Measurements from ENCODE around the gene NDOR1.

DNA sequence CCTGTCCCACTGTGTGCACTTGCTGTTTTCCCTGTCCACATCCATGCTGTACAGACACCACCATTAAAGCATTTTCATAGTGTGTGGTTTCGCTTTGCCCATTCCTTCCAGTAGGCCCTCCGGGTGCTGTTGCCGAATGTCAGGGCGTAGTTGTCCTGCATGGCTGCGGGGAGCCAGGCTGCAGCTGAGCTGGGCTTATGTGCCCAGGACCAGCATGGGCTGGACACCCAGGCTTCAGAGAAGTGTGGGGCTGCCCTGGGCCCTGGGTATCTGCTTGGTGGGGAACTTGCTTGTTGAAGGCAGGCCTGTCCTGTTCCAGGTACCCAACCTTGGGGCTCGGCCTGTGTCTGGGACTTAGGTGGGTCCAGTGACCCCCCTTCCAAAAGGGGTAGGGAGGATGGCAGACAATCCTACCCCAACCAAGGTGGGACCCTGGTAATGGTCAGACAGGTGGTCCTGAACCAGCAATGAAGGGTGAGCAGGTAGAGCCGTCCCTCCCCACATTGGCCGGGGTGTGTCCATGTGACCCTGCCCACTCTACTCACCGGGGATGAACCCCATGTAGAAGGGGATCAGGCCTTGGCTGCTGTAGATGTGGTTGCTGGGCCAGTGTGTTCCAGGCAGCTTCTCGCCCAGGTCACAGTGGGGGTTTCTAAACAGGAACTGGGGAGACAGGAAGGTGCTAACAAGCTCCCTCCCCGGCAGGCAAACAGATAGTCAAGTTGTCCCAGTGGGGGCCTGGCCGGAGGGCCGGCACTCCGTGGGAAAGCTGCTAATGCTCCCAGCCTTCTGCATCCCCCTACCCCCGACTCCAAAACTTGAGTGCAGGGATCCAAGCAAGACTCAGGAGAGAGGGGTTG is 38.4 kb downstream of the NDOR1 start:
- no peak for TF ChIP-seq GATA3 (IDR thresholded peaks at IDR 0.05; ENCODE audit: low read depth, low read length)
- no peak for TF ChIP-seq GATA2 (IDR thresholded peaks at IDR 0.05; ENCODE audit: low read depth, low read length)

Data from SH-SY5Y (cell line).